H9 (cell line): Measurements from ENCODE around the gene SRC. TPM values are rescaled to one million over a fixed set of nuclear protein-coding genes. Genes with fewer than 3 reads are reported as not detected.

Experiments used
- DNase-seq: peaks from one replicate; pipeline ENCODE4 v3.0.0-alpha.2; 2017
- H2AFZ ChIP-seq: one replicate; pipeline ENCODE4 v1.6.1; 2013; ENCODE audit warnings: mild to moderate bottlenecking, low read length, control low read depth, moderate library complexity
- H2AK5ac ChIP-seq: 2 replicates; pipeline ENCODE4 v1.6.1; 2013; ENCODE audit warnings: low read length, control low read depth, mixed read lengths; ENCODE audit not compliant: insufficient read length
- H2BK120ac ChIP-seq: one replicate; pipeline ENCODE4 v1.6.1; 2013; ENCODE audit warnings: low read depth, mild to moderate bottlenecking, low read length, control low read depth, inconsistent platforms; ENCODE audit not compliant: poor library complexity, severe bottlenecking
- H2BK12ac ChIP-seq: 2 replicates; pipeline ENCODE4 v1.6.1; 2013; ENCODE audit warnings: low read length, control low read depth, mixed read lengths, low read depth; ENCODE audit not compliant: insufficient read length
- H2BK15ac ChIP-seq: 2 replicates; pipeline ENCODE4 v1.6.1; 2013; ENCODE audit warnings: low read depth, low read length, control low read depth
- H2BK20ac ChIP-seq: one replicate; pipeline ENCODE4 v1.6.1; 2013; ENCODE audit warnings: low read depth, mild to moderate bottlenecking, low read length, control low read depth, inconsistent platforms; ENCODE audit not compliant: poor library complexity, severe bottlenecking
- H2BK5ac ChIP-seq: 2 replicates; pipeline ENCODE4 v1.6.1; 2013; ENCODE audit warnings: low read length, control low read depth, mixed read lengths; ENCODE audit not compliant: insufficient read length
- H3K14ac ChIP-seq: 2 replicates; pipeline ENCODE4 v1.6.1; 2013; ENCODE audit warnings: low read length, control low read depth; ENCODE audit not compliant: insufficient read depth
- H3K18ac ChIP-seq: 2 replicates; pipeline ENCODE4 v1.6.1; 2013; ENCODE audit warnings: low read depth, mild to moderate bottlenecking, mixed read lengths, low read length, control low read depth; ENCODE audit not compliant: insufficient read length
- H3K23ac ChIP-seq: 2 replicates; pipeline ENCODE4 v1.6.1; 2013; ENCODE audit warnings: low read length, control low read depth, mixed read lengths, low read depth; ENCODE audit not compliant: insufficient read length
- H3K23me2 ChIP-seq: 2 replicates; pipeline ENCODE4 v1.6.1; 2013; ENCODE audit warnings: low read depth, mild to moderate bottlenecking, mixed read lengths, low read length, control low read depth; ENCODE audit not compliant: insufficient read length, poor library complexity, severe bottlenecking
- H3K27ac ChIP-seq: 2 replicates; pipeline ENCODE4 v1.5.1; 2013; ENCODE audit warnings: low read length, control low read depth, mixed read lengths, low read depth; ENCODE audit not compliant: insufficient read length
- H3K27me3 ChIP-seq: 2 replicates; pipeline ENCODE4 v1.6.1; 2013; ENCODE audit warnings: low read length, control low read depth, inconsistent platforms; ENCODE audit not compliant: insufficient read depth
- H3K4ac ChIP-seq: 2 replicates; pipeline ENCODE4 v1.6.1; 2013; ENCODE audit warnings: low read depth, mild to moderate bottlenecking, control low read depth, inconsistent platforms, low read length, moderate library complexity
- H3K4me1 ChIP-seq: 2 replicates; pipeline ENCODE4 v1.6.1; 2013; ENCODE audit warnings: low read length, control low read depth, inconsistent platforms; ENCODE audit not compliant: insufficient read depth
- H3K4me2 ChIP-seq: 2 replicates; pipeline ENCODE4 v1.6.1; 2013; ENCODE audit warnings: low read length, control low read depth, mixed read lengths; ENCODE audit not compliant: insufficient read length, insufficient read depth
- H3K56ac ChIP-seq: 2 replicates; pipeline ENCODE4 v1.6.1; 2013; ENCODE audit warnings: low read depth, mild to moderate bottlenecking, mixed read lengths, low read length, control low read depth; ENCODE audit not compliant: insufficient read length
- H3K79me1 ChIP-seq: 2 replicates; pipeline ENCODE4 v1.6.1; 2013; ENCODE audit warnings: low read depth, mild to moderate bottlenecking, moderate library complexity, low read length, control low read depth, inconsistent platforms; ENCODE audit not compliant: insufficient read depth, poor library complexity, severe bottlenecking
- H3K79me2 ChIP-seq: 2 replicates; pipeline ENCODE4 v1.6.1; 2013; ENCODE audit warnings: low read length, control low read depth, inconsistent platforms; ENCODE audit not compliant: insufficient read depth
- H3K9ac ChIP-seq: 2 replicates; pipeline ENCODE4 v1.6.1; 2013; ENCODE audit warnings: low read length, control low read depth, mixed read lengths; ENCODE audit not compliant: insufficient read length; ENCODE audit errors: extremely low read depth
- H3K9me3 ChIP-seq: one replicate; pipeline ENCODE4 v1.6.1; 2013; ENCODE audit warnings: low read depth, low read length, inconsistent platforms; ENCODE audit not compliant: control insufficient read depth
- H3T11ph ChIP-seq: one replicate; pipeline ENCODE4 v1.6.1; 2013; ENCODE audit warnings: mild to moderate bottlenecking, low read length, control low read depth, inconsistent platforms
- H4K20me1 ChIP-seq: one replicate; pipeline ENCODE4 v1.6.1; 2013; ENCODE audit not compliant: control insufficient read depth, insufficient read length, insufficient read depth
- H4K5ac ChIP-seq: 2 replicates; pipeline ENCODE4 v1.6.1; 2013; ENCODE audit warnings: low read depth, mild to moderate bottlenecking, mixed read lengths, low read length, control low read depth; ENCODE audit not compliant: insufficient read length
- H4K8ac ChIP-seq: replicated peaks from 2 replicates; pipeline ENCODE4 v1.6.1; 2013; ENCODE audit warnings: low read length, control low read depth, mixed read lengths, low read depth; ENCODE audit not compliant: insufficient read length
- H4K91ac ChIP-seq: 2 replicates; pipeline ENCODE4 v1.6.1; 2013; ENCODE audit warnings: low read depth, mild to moderate bottlenecking, moderate library complexity, mixed read lengths, low read length, control low read depth; ENCODE audit not compliant: insufficient read length
- H3K27ac Mint-ChIP-seq, 3 experiments: 2 replicates in 2 of 3; 3 replicates in 1 of 3; pipeline ENCODE4 v1.8.0; 2020 to 2021; ENCODE audit warnings: mixed read lengths in 3 of 3, mild to moderate bottlenecking in 1 of 3, moderate library complexity in 1 of 3
- H3K27me3 Mint-ChIP-seq: 2 replicates; pipeline ENCODE4 v1.8.0; 2021; ENCODE audit warnings: low read depth, mild to moderate bottlenecking, moderate library complexity, mixed read lengths
- H3K36me3 Mint-ChIP-seq, 3 experiments: 2 replicates in 2 of 3; 3 replicates in 1 of 3; pipeline ENCODE4 v1.8.0; 2020 to 2021; ENCODE audit warnings: low read depth in 3 of 3, mixed read lengths in 3 of 3; ENCODE audit not compliant: insufficient read depth in 1 of 3
- H3K4me1 Mint-ChIP-seq, 2 experiments: 2 replicates each; pipeline ENCODE4 v1.8.0; 2020; ENCODE audit warnings: mixed read lengths in 2 of 2
- H3K4me3 Mint-ChIP-seq, 2 experiments: 2 replicates in 1 of 2; 3 replicates in 1 of 2; pipeline ENCODE4 v1.8.0; 2020 to 2021; ENCODE audit warnings: mild to moderate bottlenecking in 2 of 2, mixed read lengths in 2 of 2, moderate library complexity in 1 of 2
- H3K9me3 Mint-ChIP-seq, 2 experiments: 2 replicates in 1 of 2; 3 replicates in 1 of 2; pipeline ENCODE4 v1.8.0; 2020; ENCODE audit warnings: mild to moderate bottlenecking in 2 of 2, mixed read lengths in 2 of 2, moderate library complexity in 1 of 2
- WGBS: extraction: QIAGEN DNeasy Blood & Tissue Kit; methylation state at CpG from one replicate; pipeline ENCODE4 v1.1.7; 2013; ENCODE audit warnings: missing lambda C conversion rate, low lambda C conversion rate, mixed read lengths; ENCODE audit not compliant: insufficient read length; ENCODE audit errors: extremely low coverage; 5-methylcytosine and 5-hydroxymethylcytosine counted together
- total RNA-seq: library from RNA; stranded (reverse); gene quantifications from 2 replicates; pipeline ENCODE4 v1.2.1, GENCODE V29; 2021
- TF ChIP-seq, protein P1 (sequence below): fragments of 200-600 bp; sonication (generic); conservative IDR thresholded peaks from 3 replicates; pipeline ENCODE4 v1.8.0; 2021; ENCODE audit warnings: antibody characterized with exemption, mild to moderate bottlenecking

Gene SRC
- total RNA-seq, 1 experiment from 2014 or later = 44.5 TPM

DNA sequence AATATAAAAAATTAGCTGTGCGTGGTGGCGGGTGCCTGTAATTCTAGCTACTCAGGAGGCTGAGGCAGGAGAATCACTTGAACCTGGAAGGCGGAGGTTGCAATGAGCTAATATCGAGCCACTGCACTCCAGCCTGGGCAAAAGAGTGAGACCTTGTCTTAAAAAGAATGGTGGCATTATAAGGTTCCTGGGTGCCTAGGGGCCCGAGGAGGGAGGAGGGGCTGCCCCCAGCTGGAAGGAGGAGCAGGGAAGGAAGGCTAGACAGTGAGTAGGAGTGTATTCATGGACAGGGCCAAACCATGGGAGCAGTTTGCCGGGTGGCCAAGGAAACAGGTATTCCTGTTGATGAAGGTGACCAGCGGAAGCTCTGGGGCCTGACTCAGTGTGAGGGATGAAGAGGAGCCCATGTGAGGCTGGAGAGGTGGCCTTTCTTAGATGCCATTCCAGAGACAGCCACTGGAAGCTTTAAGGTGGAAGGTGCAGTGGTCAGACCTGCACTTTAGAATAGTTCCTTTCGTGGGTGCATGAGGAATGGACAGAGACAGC lies 32.3 kb upstream of the SRC start:
- H2BK12ac ChIP-seq = no peak overlapping the region
- H3K79me1 ChIP-seq = no peaks in the 10 kb centered on the region
- no peak overlapping the region for H3K14ac ChIP-seq
- H3K56ac ChIP-seq = no peak overlapping the region
- no peaks in the 10 kb centered on the region for H4K20me1 ChIP-seq
- no peak overlapping the region for H2AK5ac ChIP-seq
- H3K23ac ChIP-seq = no peak overlapping the region
- no peak overlapping the region for H3K4ac ChIP-seq
- H2BK5ac ChIP-seq = no peak overlapping the region
- H2BK15ac ChIP-seq = no peak overlapping the region
- no peak overlapping the region for H3K4me2 ChIP-seq
- H2BK20ac ChIP-seq = no peak overlapping the region
- no peaks in the 10 kb centered on the region for H3K27me3 ChIP-seq
- H3K23me2 ChIP-seq = no peaks in the 10 kb centered on the region
- no peak overlapping the region for H3T11ph ChIP-seq
- no peaks in the 10 kb centered on the region; the same call in 1 of the 2 replicates for H3K4me1 ChIP-seq
- Mint-ChIP-seq H3K4me3 (peak overlapping the region in 1 of 2 experiments; percentile 17; a peak in 1 of 5 replicates), H3K27ac (peak overlapping the region in 2 of 3 experiments; percentile 29 to 87; a peak in 6 of 7 replicates), H3K27me3 (no peaks in the 10 kb centered on the region; the same call in 1 of the 2 replicates), H3K9me3 (no peaks in the 10 kb centered on the region), H3K36me3 (peaks cover 9 to 27% (median 26%) of the 10 kb centered on the region in 3 experiments; a peak in 5 of 7 replicates), H3K4me1 (peaks cover 45 to 59% of the 10 kb centered on the region in 2 experiments)
- H3K27ac ChIP-seq = no peak overlapping the region
- TF ChIP-seq, protein P1, sequence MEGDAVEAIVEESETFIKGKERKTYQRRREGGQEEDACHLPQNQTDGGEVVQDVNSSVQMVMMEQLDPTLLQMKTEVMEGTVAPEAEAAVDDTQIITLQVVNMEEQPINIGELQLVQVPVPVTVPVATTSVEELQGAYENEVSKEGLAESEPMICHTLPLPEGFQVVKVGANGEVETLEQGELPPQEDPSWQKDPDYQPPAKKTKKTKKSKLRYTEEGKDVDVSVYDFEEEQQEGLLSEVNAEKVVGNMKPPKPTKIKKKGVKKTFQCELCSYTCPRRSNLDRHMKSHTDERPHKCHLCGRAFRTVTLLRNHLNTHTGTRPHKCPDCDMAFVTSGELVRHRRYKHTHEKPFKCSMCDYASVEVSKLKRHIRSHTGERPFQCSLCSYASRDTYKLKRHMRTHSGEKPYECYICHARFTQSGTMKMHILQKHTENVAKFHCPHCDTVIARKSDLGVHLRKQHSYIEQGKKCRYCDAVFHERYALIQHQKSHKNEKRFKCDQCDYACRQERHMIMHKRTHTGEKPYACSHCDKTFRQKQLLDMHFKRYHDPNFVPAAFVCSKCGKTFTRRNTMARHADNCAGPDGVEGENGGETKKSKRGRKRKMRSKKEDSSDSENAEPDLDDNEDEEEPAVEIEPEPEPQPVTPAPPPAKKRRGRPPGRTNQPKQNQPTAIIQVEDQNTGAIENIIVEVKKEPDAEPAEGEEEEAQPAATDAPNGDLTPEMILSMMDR = no peak
- no peak overlapping the region for H3K9ac ChIP-seq
- no peaks in the 10 kb centered on the region; the same call in 1 of the 2 replicates for H3K79me2 ChIP-seq
- no peak overlapping the region for H3K18ac ChIP-seq
- H4K5ac ChIP-seq = no peak overlapping the region
- H4K91ac ChIP-seq = no peak overlapping the region
- H4K8ac ChIP-seq = no peak overlapping the region
- H3K9me3 ChIP-seq = no peaks in the 10 kb centered on the region
- H2BK120ac ChIP-seq = no peak overlapping the region
- no peak overlapping the region for H2AFZ ChIP-seq
- WGBS = no CpG with 5 or more reads among the region's 8 CpGs
- no peak for DNase-seq
